HG02885 (cell line): ENCODE data around the gene MYO18A.

Experiments used
- ATAC-seq: cut with Tn5 transposase; IDR thresholded peaks from one replicate; pipeline ENCODE4 v1.9.1; 2021; ENCODE audit warnings: mild to moderate bottlenecking; ENCODE audit not compliant: unreplicated experiment, poor library complexity

Gene MYO18A

GRCh38 chr17:29127840-29128239 lies 52.4 kb downstream of the MYO18A start:
- no peak for ATAC-seq

GRCh38 chr17:29126268-29126930 lies 53.8 kb downstream of the MYO18A start:
- ATAC-seq, result no peak

- ATAC-seq, result no peak
Measured at GRCh38 chr17:29125651-29126050, 54.5 kb downstream of the MYO18A start.

GRCh38 chr17:29124925-29125273 lies 55.3 kb downstream of the MYO18A start:
- no peak for ATAC-seq

GRCh38 chr17:29124135-29124924 lies 55.9 kb downstream of the MYO18A start:
- ATAC-seq, result no peak

GRCh38 chr17:29123111-29123510 lies 57.1 kb downstream of the MYO18A start:
- ATAC-seq, result no peak

GRCh38 chr17:29121442-29121841 lies 58.8 kb downstream of the MYO18A start:
- no peak for ATAC-seq

- ATAC-seq, result no peak
Measured at GRCh38 chr17:29120433-29120832, 59.8 kb downstream of the MYO18A start.

GRCh38 chr17:29119265-29119664 lies 60.9 kb downstream of the MYO18A start:
- ATAC-seq, result no peak

- no peak for ATAC-seq
Measured at GRCh38 chr17:29116804-29117753, 63.1 kb downstream of the MYO18A start.

- no peak for ATAC-seq
Measured at GRCh38 chr17:29115961-29116803, 64.0 kb downstream of the MYO18A start.

- ATAC-seq, result no peak
Measured at GRCh38 chr17:29115435-29115834, 64.8 kb downstream of the MYO18A start.

GRCh38 chr17:29114141-29114540 lies 66.1 kb downstream of the MYO18A start:
- no peak for ATAC-seq

- ATAC-seq, result no peak
Measured at GRCh38 chr17:29113334-29113733, 66.9 kb downstream of the MYO18A start.

- ATAC-seq, result no peak
Measured at GRCh38 chr17:29112771-29113295, 67.4 kb downstream of the MYO18A start.

- ATAC-seq, result no peak
Measured at GRCh38 chr17:29111816-29112499, 68.2 kb downstream of the MYO18A start.

- ATAC-seq, result no peak
Measured at GRCh38 chr17:29110372-29110757, 69.8 kb downstream of the MYO18A start.

GRCh38 chr17:29109477-29110371 lies 70.5 kb downstream of the MYO18A start:
- no peak for ATAC-seq
